OCI-LY1 (cell line): ENCODE results near the gene GATA6.

Source experiments
- H2AFZ ChIP-seq: fragments of 200-600 bp; sonication (generic), shearing (Covaris generic); 2 replicates; pipeline ENCODE4 v1.6.0; 2014; ENCODE audit warnings: antibody characterized with exemption, mild to moderate bottlenecking, low read length
- H3F3A ChIP-seq: fragments of 200-600 bp; sonication (generic), shearing (Covaris generic); 2 replicates; pipeline ENCODE4 v1.6.0; 2014; ENCODE audit warnings: mild to moderate bottlenecking, antibody characterized with exemption, low read length, moderate library complexity; ENCODE audit not compliant: insufficient read depth
- H3K27ac ChIP-seq: fragments of 200-600 bp; sonication (generic); 2 replicates; pipeline ENCODE4 v1.5.1; 2014; ENCODE audit warnings: low read length, mixed run types, mild to moderate bottlenecking, low read depth; ENCODE audit not compliant: poor library complexity, severe bottlenecking
- H3K27me3 ChIP-seq: fragments of 200-600 bp; sonication (generic); 2 replicates; pipeline ENCODE4 v1.6.0; 2014; ENCODE audit warnings: antibody characterized with exemption, mild to moderate bottlenecking, low read length, moderate library complexity; ENCODE audit not compliant: insufficient read depth
- H3K36me3 ChIP-seq: fragments of 200-600 bp; sonication (generic); 2 replicates; pipeline ENCODE4 v1.6.1; 2014; ENCODE audit warnings: mild to moderate bottlenecking, antibody characterized with exemption, low read length, moderate library complexity, mixed read lengths; ENCODE audit not compliant: insufficient read depth
- H3K4me1 ChIP-seq: fragments of 200-600 bp; sonication (generic); 2 replicates; pipeline ENCODE4 v1.5.1; 2014; ENCODE audit warnings: mild to moderate bottlenecking, low read length, moderate library complexity; ENCODE audit not compliant: insufficient read depth, severe bottlenecking
- H3K4me2 ChIP-seq: fragments of 200-600 bp; sonication (generic), shearing (Covaris generic); 2 replicates; pipeline ENCODE4 v1.6.1; 2014; ENCODE audit warnings: low read length
- H3K4me3 ChIP-seq: fragments of 200-600 bp; sonication (generic); 2 replicates; pipeline ENCODE4 v1.5.1; 2014; ENCODE audit warnings: low read length, low read depth, mild to moderate bottlenecking, mixed read lengths; ENCODE audit not compliant: poor library complexity, severe bottlenecking
- H3K79me2 ChIP-seq: fragments of 200-600 bp; shearing (Covaris generic); 2 replicates; pipeline ENCODE4 v1.6.1; 2016; ENCODE audit warnings: mixed run types, low read length, mixed read lengths; ENCODE audit not compliant: insufficient read depth
- H3K9ac ChIP-seq: fragments of 200-600 bp; sonication (generic), shearing (Covaris generic); 2 replicates; pipeline ENCODE4 v1.6.1; 2014; ENCODE audit warnings: mild to moderate bottlenecking, low read length, mixed read lengths
- H3K9me2 ChIP-seq: fragments of 200-600 bp; sonication (generic), shearing (Covaris generic); 2 replicates; pipeline ENCODE4 v1.6.1; 2014; ENCODE audit warnings: low read depth, mild to moderate bottlenecking, low read length, mixed read lengths
- H3K9me3 ChIP-seq: fragments of 200-600 bp; shearing (Covaris generic); 2 replicates; pipeline ENCODE4 v1.6.1; 2014; ENCODE audit warnings: low read length, mixed read lengths
- H4K20me1 ChIP-seq: fragments of 200-600 bp; sonication (generic), shearing (Covaris generic); 2 replicates; pipeline ENCODE4 v1.6.0; 2016; ENCODE audit warnings: mild to moderate bottlenecking, low read length; ENCODE audit not compliant: insufficient read depth
- CTCF ChIP-seq: fragments of 200-600 bp; sonication (generic), shearing (Covaris generic); IDR thresholded peaks from 2 replicates; pipeline ENCODE4 v1.5.1; 2017; ENCODE audit warnings: mild to moderate bottlenecking, antibody characterized with exemption, low read length, moderate library complexity, mixed read lengths
- EZH2 ChIP-seq: fragments of 200-600 bp; sonication (generic), shearing (Covaris generic); IDR thresholded peaks from 2 replicates; pipeline ENCODE4 v1.8.0; 2017; ENCODE audit warnings: borderline replicate concordance, mixed run types, mild to moderate bottlenecking, antibody characterized with exemption, low read length, moderate library complexity, mixed read lengths

Gene GATA6

GRCh38 chr18:22153428-22153827 is 16.0 kb upstream of the GATA6 start:
- Histone ChIP-seq H3K9me2 (no peaks in the 10 kb centered on the region), H4K20me1 (no peaks in the 10 kb centered on the region), H2AFZ (no peak overlapping the region), H3K4me1 (no peaks in the 10 kb centered on the region), H3K9me3 (no peaks in the 10 kb centered on the region), H3K4me2 (no peak overlapping the region), H3K9ac (no peak overlapping the region), H3K27ac (no peak overlapping the region), H3F3A (no peaks in the 10 kb centered on the region), H3K27me3 (no peaks in the 10 kb centered on the region), H3K4me3 (no peak overlapping the region), H3K79me2 (no peaks in the 10 kb centered on the region), H3K36me3 (no peaks in the 10 kb centered on the region)
- TF ChIP-seq EZH2 (no peak), CTCF (no peak)

- no peaks in the 10 kb centered on the region for H3K36me3 ChIP-seq
- no peaks in the 10 kb centered on the region for H3F3A ChIP-seq
- no peaks in the 10 kb centered on the region for H4K20me1 ChIP-seq
- no peaks in the 10 kb centered on the region for H3K9me2 ChIP-seq
- no peak for TF ChIP-seq CTCF
- no peak for TF ChIP-seq EZH2
- H3K9ac ChIP-seq: no peak overlapping the region
- no peak overlapping the region for H3K4me2 ChIP-seq
- no peaks in the 10 kb centered on the region for H3K4me1 ChIP-seq
- no peak overlapping the region for H2AFZ ChIP-seq
- no peak overlapping the region for H3K4me3 ChIP-seq
- no peaks in the 10 kb centered on the region for H3K27me3 ChIP-seq
- H3K79me2 ChIP-seq: no peaks in the 10 kb centered on the region
- no peak overlapping the region for H3K27ac ChIP-seq
- no peaks in the 10 kb centered on the region for H3K9me3 ChIP-seq
Measured at GRCh38 chr18:22155584-22155983, 13.8 kb upstream of the GATA6 start.

GRCh38 chr18:22159014-22159413 is 10.4 kb upstream of the GATA6 start:
- H4K20me1 ChIP-seq: no peaks in the 10 kb centered on the region
- no peaks in the 10 kb centered on the region for H3K27me3 ChIP-seq
- no peak overlapping the region for H3K4me2 ChIP-seq
- H3F3A ChIP-seq: no peaks in the 10 kb centered on the region
- H3K36me3 ChIP-seq: no peaks in the 10 kb centered on the region
- no peak overlapping the region for H3K4me3 ChIP-seq
- H3K79me2 ChIP-seq: no peaks in the 10 kb centered on the region
- TF ChIP-seq EZH2: no peak
- TF ChIP-seq CTCF: no peak
- no peak overlapping the region for H3K9ac ChIP-seq
- H2AFZ ChIP-seq: no peak overlapping the region
- no peaks in the 10 kb centered on the region for H3K9me2 ChIP-seq
- no peaks in the 10 kb centered on the region for H3K9me3 ChIP-seq
- no peaks in the 10 kb centered on the region for H3K4me1 ChIP-seq
- no peak overlapping the region for H3K27ac ChIP-seq
